Keratinocyte (primary cell): ENCODE measurements around the gene MAP7D2. TPM values are rescaled to one million over a fixed set of nuclear protein-coding genes. Genes with fewer than 3 reads are reported as not detected.

Experiments
- DNase-seq: peaks from one replicate; pipeline ENCODE4 v3.0.0-alpha.2; 2011; ENCODE audit warnings: low read depth, missing footprints, low spot score
- FAIRE-seq: peaks from 2 replicates; lab custom pipeline; 2011; peaks lifted over from hg19 to GRCh38; lab: Jason Lieb, UNC
- H2AFZ ChIP-seq: 2 replicates; pipeline ENCODE4 v1.6.0; 2012; ENCODE audit warnings: low read length, control low read depth, inconsistent platforms; ENCODE audit not compliant: control insufficient read depth
- H3K27ac ChIP-seq: 2 replicates; pipeline ENCODE4 v1.5.1; 2011; ENCODE audit warnings: low read length; ENCODE audit not compliant: control insufficient read depth, insufficient read depth
- H3K27me3 ChIP-seq: 3 replicates; pipeline ENCODE4 v1.6.0; 2011; ENCODE audit warnings: low read length; ENCODE audit not compliant: control insufficient read depth, insufficient read depth; ENCODE audit errors: extremely low read depth
- H3K36me3 ChIP-seq, 2 experiments: 2 replicates in 1 of 2; 3 replicates in 1 of 2; pipeline ENCODE4 v1.5.1; 2011; ENCODE audit warnings: low read length in 2 of 2, mild to moderate bottlenecking in 1 of 2; ENCODE audit not compliant: control insufficient read depth in 2 of 2, insufficient read depth in 2 of 2; ENCODE audit errors: extremely low read depth in 1 of 2
- H3K4me1 ChIP-seq: 3 replicates; pipeline ENCODE4 v1.5.1; 2011; ENCODE audit warnings: low read length; ENCODE audit not compliant: control insufficient read depth, insufficient read depth; ENCODE audit errors: extremely low read depth
- H3K4me2 ChIP-seq: 3 replicates; pipeline ENCODE4 v1.6.0; 2011; ENCODE audit warnings: low read depth, low read length; ENCODE audit not compliant: control insufficient read depth, insufficient read depth; ENCODE audit errors: extremely low read depth
- H3K4me3 ChIP-seq, 3 experiments: fragments of 200-600 bp in 1 of 3; sonication (generic) in 1 of 3; 2 replicates in 2 of 3; 3 replicates in 1 of 3; pipeline ENCODE4 v1.5.1; 2011 to 2016; ENCODE audit warnings: low read length in 3 of 3, mild to moderate bottlenecking in 3 of 3, control low read depth in 2 of 3, inconsistent platforms in 1 of 3, low read depth in 1 of 3, mixed read lengths in 1 of 3, mixed run types in 1 of 3, moderate library complexity in 1 of 3; ENCODE audit not compliant: control insufficient read depth in 2 of 3, insufficient read depth in 2 of 3; ENCODE audit errors: extremely low read depth in 1 of 3
- H3K79me2 ChIP-seq: 2 replicates; pipeline ENCODE4 v1.6.0; 2012; ENCODE audit warnings: low read length; ENCODE audit not compliant: control insufficient read depth, insufficient read depth
- H3K9ac ChIP-seq: 3 replicates; pipeline ENCODE4 v1.6.0; 2011; ENCODE audit warnings: low read length; ENCODE audit not compliant: control insufficient read depth, insufficient read depth; ENCODE audit errors: extremely low read depth
- H3K9me1 ChIP-seq: 3 replicates; pipeline ENCODE4 v1.6.0; 2011; ENCODE audit warnings: low read length; ENCODE audit not compliant: control insufficient read depth, insufficient read depth; ENCODE audit errors: extremely low read depth
- H3K9me3 ChIP-seq: 2 replicates; pipeline ENCODE4 v1.5.1; 2012; ENCODE audit warnings: low read depth, low read length; ENCODE audit not compliant: control insufficient read depth
- H4K20me1 ChIP-seq: 3 replicates; pipeline ENCODE4 v1.6.0; 2011; ENCODE audit warnings: low read length; ENCODE audit not compliant: control insufficient read depth, insufficient read depth; ENCODE audit errors: extremely low read depth
- CTCF ChIP-seq, 3 experiments: IDR thresholded peaks in 1 of 3; conservative IDR thresholded peaks in 1 of 3; optimal IDR thresholded peaks in 1 of 3; 2 replicates in 2 of 3; 3 replicates in 1 of 3; pipeline versions ENCODE3 to v1.5.1; 2011; ENCODE audit warnings: low read length in 3 of 3, mild to moderate bottlenecking in 3 of 3, moderate library complexity in 2 of 3, control low read depth in 1 of 3, inconsistent platforms in 1 of 3; ENCODE audit not compliant: insufficient read depth in 2 of 3; ENCODE audit errors: extremely low read depth in 1 of 3
- EZH2 ChIP-seq: IDR thresholded peaks from one replicate; pipeline ENCODE4 v1.6.1; 2012; ENCODE audit warnings: inconsistent platforms, mild to moderate bottlenecking, low read length, moderate library complexity
- dilution Hi-C: fragments of 300-500 bp; cut with MboI; formaldehyde crosslinking; loops from one replicate; pipeline ENCODE4 v1.7.0; 2020; ENCODE audit warnings: low sequenced_read_pairs; ENCODE audit not compliant: extremely low pct_ligation_motif_present
- polyA plus RNA-seq, 5 experiments: library from polyadenylated mRNA; depleted of rRNA in 3 of 5; stranded (reverse) in 3 of 5; stranded (forward) in 1 of 5; unstranded in 1 of 5; fragments of >200 nt; gene quantifications; 1 replicate in 1 of 5; 2 replicates in 3 of 5; 3 replicates in 1 of 5; pipeline versions ENCODE4 v1.2.1 to v1.2.3, GENCODE V29; 2011 to 2012; ENCODE audit warnings: missing spikeins in 2 of 5, low read depth in 1 of 5, low replicate concordance in 1 of 5
- small RNA-seq, 3 experiments: library from RNA; depleted of rRNA; stranded (forward); fragments of <200 nt; gene quantifications; one replicate each; pipeline ENCODE3, GENCODE V24; 2012; ENCODE audit warnings: low read depth in 3 of 3, low replicate concordance in 1 of 3; ENCODE audit not compliant: insufficient read length in 3 of 3

The MAP7D2 gene
- polyA plus RNA-seq, 1 donor (not counting 4 experiments of a cell fraction or from before 2014, with no cell fraction given) = 0.76 TPM

DNA sequence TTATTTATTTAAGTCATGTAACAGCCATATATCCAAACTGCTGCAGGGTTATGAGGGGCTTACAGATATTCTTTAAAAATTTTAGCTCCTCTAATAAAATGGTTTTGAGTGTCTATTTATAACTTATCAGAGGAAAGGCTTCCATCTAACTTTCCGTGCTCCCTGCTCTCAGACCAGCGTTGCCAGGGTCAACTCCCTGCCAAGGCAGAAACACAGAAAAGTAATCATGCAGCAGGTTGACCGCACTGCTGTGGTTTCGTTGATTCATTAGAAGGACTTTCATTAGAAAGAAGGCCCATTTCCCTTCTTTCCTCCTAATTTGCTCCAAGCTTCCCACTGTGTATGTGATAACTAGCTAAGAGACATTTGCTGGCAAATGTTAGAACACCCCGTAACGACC is 159.8 kb downstream of the MAP7D2 start:
- dilution Hi-C loops = no loop called here
- Histone ChIP-seq H4K20me1 (no peaks in the 10 kb centered on the region), H3K4me3 (no peak overlapping the region), H3K9ac (no peak overlapping the region), H3K4me2 (no peak overlapping the region), H3K27ac (no peak overlapping the region), H3K9me1 (no peaks in the 10 kb centered on the region), H3K36me3 (no peaks in the 10 kb centered on the region), H3K27me3 (no peaks in the 10 kb centered on the region), H3K9me3 (no peaks in the 10 kb centered on the region), H2AFZ (no peak overlapping the region), H3K4me1 (no peaks in the 10 kb centered on the region), H3K79me2 (no peaks in the 10 kb centered on the region)
- FAIRE-seq (no peak), DNase-seq (no peak)
- TF ChIP-seq EZH2 = no peak
- TF ChIP-seq CTCF (optimal IDR thresholded peaks at IDR 0.05 in 1 of 3, IDR thresholded peaks at IDR 0.05 in 1 of 3, conservative IDR thresholded peaks at IDR 0.05 in 1 of 3; ENCODE audit: extremely low read depth in 1 of 3, insufficient read depth in 2 of 3, low read length in 3 of 3) = no peak

Small RNA genes within 50 kb of the gene (small RNA-seq; reads per million reads assigned to genes)
- 20.3 to 43.0 (median 22.6) reads per million in 3 experiments for gene MIR23C
- gene RF00019 = 0 reads per million in 3 experiments
- 0.33 to 1.8 (median 0.67) reads per million in 3 experiments for gene RF00493
- 0 to 0.07 (median 0) reads per million in 3 experiments for gene RF00494

Other genes starting within 250 kb of the MAP7D2 start
- 10.3 to 26.8 TPM (median 15.5 TPM) in 3 replicates for gene SH3KBP1, start 229.3 kb downstream of the MAP7D2 start, polyA plus RNA-seq
- gene BCLAF3, start 125.8 kb downstream of the MAP7D2 start, polyA plus RNA-seq = 1.5 to 3.0 TPM (median 1.6 TPM) in 3 replicates
- 83.9 to 196 TPM (median 109 TPM) in 3 replicates for gene EIF1AX, start 24.9 kb upstream of the MAP7D2 start, polyA plus RNA-seq
- gene RPS6KA3, start 150.0 kb upstream of the MAP7D2 start, polyA plus RNA-seq = 25.0 to 32.1 TPM (median 25.0 TPM) in 3 replicates